GM19324 (cell line): ENCODE results near the gene CDADC1.
"Not testable (repeated sequence)": the region's sequence is repeated elsewhere in the genome, so short reads cannot be mapped to it uniquely, and the experiment has no call there.

Source experiments
- ATAC-seq: cut with Tn5 transposase; IDR thresholded peaks from one replicate; pipeline ENCODE4 v1.9.1; 2021; ENCODE audit warnings: mild to moderate bottlenecking, moderate library complexity; ENCODE audit not compliant: unreplicated experiment, low FRiP score

CDADC1 gene

GRCh38 chr13:49310251-49310650, 62.5 kb downstream of the CDADC1 start:
- no peak for ATAC-seq

- ATAC-seq: no peak
Measured at GRCh38 chr13:49311816-49312215, 64.1 kb downstream of the CDADC1 start.

- no peak for ATAC-seq
Measured at GRCh38 chr13:49314344-49314882, 66.7 kb downstream of the CDADC1 start.

- no peak for ATAC-seq
Measured at GRCh38 chr13:49315036-49315565, 67.4 kb downstream of the CDADC1 start.

- ATAC-seq: no peak
Measured at GRCh38 chr13:49315756-49316482, 68.2 kb downstream of the CDADC1 start.

GRCh38 chr13:49319551-49319950, 71.8 kb downstream of the CDADC1 start:
- ATAC-seq: no peak

- no peak for ATAC-seq
Measured at GRCh38 chr13:49319951-49320350, 72.2 kb downstream of the CDADC1 start.

GRCh38 chr13:49320975-49321374, 73.2 kb downstream of the CDADC1 start:
- no peak for ATAC-seq

- no peak for ATAC-seq
Measured at GRCh38 chr13:49322702-49323101, 75.0 kb downstream of the CDADC1 start.

- no peak for ATAC-seq
Measured at GRCh38 chr13:49323344-49323743, 75.6 kb downstream of the CDADC1 start.

- no peak for ATAC-seq
Measured at GRCh38 chr13:49326222-49326917, 78.6 kb downstream of the CDADC1 start.

- ATAC-seq: not testable (repeated sequence)
Measured at GRCh38 chr13:49327145-49327544, 79.4 kb downstream of the CDADC1 start.

- no peak for ATAC-seq
Measured at GRCh38 chr13:49329831-49330545, 82.3 kb downstream of the CDADC1 start.

GRCh38 chr13:49330546-49330864, 82.8 kb downstream of the CDADC1 start:
- ATAC-seq: no peak

GRCh38 chr13:49336655-49337054, 88.9 kb downstream of the CDADC1 start:
- ATAC-seq: no peak

GRCh38 chr13:49340161-49340560, 92.4 kb downstream of the CDADC1 start:
- ATAC-seq: no peak

- ATAC-seq: no peak
Measured at GRCh38 chr13:49341517-49341916, 93.8 kb downstream of the CDADC1 start.

GRCh38 chr13:49341941-49342340, 94.2 kb downstream of the CDADC1 start:
- no peak for ATAC-seq

- ATAC-seq: no peak
Measured at GRCh38 chr13:49342454-49342853, 94.7 kb downstream of the CDADC1 start.
